NCI-H446 (cell line): ENCODE results near the gene GPAT2.
"Not testable (repeated sequence)": the region's sequence is repeated elsewhere in the genome, so short reads cannot be mapped to it uniquely, and the experiment has no call there.

Experiments
- DNase-seq, 2 experiments: peaks; one replicate each; lab custom pipeline; 2025; lab: John Stamatoyannopoulos, UW

GPAT2 gene

DNA sequence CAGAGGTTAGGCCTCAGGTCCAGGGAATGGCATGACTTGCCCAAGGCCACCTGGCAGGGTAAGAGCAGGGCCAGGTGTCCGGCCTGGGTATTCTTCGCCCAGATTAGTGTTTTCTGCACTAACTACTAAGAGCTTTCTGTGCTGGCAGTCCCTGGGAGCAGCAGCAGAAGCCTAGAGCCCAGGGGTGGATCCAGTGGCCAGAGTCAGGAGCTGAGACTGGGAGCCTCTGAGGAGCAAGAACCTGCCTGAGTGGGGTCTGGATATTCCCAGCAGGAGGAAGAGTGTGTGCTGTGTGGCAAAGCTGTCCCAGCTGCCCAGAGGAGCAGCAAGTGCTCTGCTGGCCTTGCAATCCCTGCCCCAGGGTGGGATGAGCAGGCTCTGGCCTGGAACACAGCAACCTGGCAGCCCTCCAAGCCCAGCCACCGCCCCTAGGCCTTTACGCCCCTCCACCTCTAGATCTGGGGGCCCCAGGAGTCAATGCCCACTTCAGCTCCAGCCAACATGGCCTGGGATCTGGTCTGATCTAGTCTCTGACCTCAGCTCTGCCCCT, 30.7 kb upstream of the GPAT2 start:
- DNase-seq = no peak

DNA sequence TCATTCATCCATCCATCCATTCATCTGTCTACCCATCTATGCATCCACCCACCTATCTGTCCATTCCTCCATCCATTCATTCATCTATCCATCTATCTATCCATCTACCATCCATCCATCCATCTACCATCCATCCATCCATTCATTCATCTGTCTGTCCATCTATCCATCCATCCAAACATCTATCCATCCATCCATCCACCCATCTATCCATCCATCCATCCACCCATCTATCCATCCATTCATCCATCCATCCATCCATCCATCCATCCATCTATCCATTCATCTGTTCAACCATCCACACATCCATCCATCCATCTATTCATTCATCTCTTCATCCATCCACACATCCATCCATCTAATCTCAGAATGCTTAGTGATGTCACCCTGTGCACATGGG, 30.0 kb upstream of the GPAT2 start:
- not testable (repeated sequence) for DNase-seq

DNA sequence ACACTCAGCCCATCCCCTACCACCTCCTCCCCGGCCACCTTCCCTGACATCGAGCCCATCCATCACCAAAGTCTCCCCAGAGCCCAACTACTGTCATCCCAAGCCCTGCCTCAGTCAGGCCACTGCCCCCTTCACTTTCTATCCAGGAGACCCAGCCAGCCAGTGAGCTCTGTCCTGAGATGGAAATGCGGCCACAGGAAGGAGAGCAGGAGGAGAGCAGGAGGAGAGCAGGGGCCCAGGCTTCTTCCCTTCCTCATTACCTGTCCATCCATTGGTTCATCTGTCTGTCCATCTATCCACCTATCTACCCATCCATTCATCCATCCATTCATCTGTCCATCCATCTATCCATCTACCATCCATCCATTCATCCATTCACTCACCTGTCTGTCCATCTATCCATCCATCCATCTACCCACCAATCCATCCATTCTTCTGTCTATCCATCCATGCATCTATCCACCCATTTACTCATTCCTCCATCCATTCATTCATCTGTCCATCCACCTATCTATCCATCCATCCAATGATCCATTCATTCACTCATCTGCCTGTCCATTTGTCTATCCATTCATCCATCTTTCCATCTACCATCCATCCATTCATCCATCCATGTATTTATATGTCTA, 29.4 kb upstream of the GPAT2 start:
- not testable (repeated sequence) for DNase-seq

DNA sequence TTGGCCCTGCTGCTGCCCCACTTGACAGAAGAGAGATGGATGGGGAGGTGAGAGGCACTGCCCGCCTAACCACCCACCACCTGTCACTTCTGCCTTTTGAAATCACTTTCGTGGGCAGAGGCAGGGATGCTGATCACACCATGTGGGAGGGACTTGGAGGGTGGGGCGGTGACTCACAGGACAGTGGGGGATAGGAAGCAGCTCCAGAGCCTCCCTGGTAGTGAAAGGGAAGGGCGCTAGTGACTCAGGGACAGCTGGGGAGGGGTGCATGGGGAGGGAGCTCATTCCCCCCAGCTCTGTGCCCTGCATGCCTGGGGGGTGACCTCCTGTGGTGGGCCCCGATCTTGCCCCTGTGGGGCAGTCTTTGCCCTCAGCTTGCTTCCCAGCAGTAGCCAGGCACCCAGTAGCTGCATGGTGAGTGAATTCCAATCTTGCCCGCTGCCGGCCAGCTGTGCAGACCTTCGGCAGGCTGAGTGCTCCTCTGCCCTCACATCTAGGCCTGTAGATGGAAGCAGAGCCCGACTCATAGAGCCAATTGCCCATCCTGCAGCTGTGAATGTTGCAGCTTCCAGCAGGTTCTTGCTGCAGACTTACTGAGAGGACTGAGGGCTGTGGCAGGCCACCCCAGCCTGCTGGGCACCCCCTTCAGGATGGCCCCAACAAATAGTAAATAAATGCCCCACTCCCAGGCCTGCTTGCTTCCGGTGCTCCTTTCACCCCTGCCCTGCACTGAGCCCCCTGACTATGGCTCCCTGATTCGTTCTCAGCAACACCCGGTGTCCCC, 28.6 kb upstream of the GPAT2 start:
- DNase-seq = not testable (repeated sequence)

DNA sequence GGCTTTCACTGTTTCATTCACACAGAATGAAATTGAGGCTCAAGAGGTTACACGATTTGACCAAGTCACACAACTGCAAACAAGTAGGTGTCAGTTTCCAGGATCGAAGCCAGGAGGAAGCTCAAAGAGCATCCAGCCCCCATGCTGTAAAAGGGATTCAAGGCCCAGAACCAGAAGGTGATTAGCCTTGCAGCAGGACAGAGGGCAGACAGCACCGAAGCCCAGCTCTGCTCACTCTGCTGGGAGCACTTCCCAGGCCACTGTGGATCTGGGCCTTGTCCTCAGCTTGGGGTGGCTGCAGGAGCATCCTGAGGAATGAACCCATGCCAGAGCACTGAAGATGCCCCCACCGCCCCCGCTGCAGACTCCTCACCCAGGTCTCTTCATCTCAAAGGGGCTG, 27.8 kb upstream of the GPAT2 start:
- not testable (repeated sequence) for DNase-seq

DNA sequence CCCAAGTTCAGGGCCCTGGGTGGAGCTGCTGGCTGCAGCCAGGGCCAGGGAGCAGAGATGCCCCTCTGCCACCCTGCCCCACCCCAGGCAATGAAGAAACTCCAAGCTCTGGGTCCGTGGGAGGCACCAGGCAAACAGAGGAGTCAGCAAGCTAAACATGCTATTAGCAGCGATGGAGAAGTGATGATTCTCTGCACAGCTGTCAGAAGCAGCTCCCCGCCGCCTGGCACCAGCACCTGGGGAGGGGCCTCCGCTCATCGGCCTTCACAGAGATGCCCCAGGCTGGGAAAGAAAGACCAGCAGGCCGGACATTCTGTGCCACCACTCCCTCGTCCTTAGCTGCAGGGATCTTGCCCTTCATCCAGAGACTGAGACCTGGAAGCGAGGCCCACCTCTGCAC, 27.2 kb upstream of the GPAT2 start:
- not testable (repeated sequence) for DNase-seq

DNA sequence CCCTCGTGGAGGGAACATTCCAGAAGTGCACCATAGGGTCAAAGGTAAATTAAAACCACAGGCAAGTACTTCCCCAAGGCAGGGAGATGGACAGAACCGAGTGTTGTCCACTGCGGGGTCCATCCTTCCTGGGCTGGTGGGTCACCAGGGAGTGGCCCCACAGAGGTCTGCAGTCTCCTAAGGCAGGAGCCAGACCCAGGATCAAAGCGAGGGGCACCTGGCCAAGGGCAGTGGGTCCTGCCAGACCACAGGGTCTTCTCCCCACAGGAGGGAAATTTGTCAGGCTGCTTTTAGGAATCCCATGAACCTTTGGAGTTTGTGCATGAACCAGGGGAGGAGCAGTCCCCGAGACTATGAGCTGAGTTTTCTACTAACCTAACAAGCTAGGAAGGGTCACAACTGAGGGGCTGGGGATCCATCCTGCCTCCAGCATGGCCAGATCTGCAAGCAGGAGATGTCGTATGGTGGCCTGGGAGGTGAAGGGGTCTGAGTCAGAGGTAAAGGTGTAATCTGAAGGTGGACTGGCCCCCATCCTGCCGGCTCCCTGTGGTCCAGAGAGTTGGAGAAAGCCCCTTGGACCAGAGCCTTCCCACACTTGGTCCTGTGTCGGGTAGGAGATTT, 26.6 kb upstream of the GPAT2 start:
- DNase-seq = not testable (repeated sequence)

DNA sequence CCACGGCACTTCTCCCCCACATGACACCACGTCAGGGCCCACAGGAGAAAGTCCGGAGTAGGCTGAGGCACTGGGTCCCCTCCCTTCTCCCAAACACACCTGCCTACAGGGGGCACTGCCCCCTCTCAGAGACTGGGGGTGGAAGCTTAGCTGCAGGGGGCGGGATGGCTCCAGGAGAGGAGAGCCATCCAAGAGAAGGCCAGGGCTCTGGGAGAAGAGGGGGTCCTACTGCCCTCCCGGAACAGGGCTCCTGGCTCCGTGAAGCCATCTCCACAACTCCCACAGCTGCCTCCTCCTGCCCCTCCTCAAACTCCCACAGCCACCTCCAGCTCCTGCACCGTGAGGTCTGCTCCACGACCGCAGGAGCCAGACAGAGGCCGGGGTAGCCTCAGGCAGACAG, 25.6 kb upstream of the GPAT2 start:
- DNase-seq = not testable (repeated sequence)

DNA sequence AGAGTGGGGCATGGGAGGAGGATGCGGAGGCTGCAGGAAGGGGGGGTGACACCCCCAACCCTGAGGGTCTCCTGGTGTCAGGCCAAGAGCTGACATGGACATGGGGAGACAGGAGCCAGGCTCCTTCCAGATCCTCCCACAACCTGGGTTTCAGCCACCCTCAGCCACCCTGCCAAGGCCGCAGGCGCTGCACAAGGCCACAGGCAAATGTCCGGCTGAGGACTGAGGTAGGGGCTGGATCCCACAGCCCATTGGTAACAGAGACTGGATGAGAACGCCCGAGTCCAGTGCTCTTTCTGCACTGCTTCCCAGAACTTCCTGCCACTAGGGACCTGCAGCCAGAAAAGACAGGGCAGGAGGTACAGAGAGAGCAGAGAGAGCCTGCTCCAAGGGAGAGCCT, 24.7 kb upstream of the GPAT2 start:
- DNase-seq = not testable (repeated sequence)

DNA sequence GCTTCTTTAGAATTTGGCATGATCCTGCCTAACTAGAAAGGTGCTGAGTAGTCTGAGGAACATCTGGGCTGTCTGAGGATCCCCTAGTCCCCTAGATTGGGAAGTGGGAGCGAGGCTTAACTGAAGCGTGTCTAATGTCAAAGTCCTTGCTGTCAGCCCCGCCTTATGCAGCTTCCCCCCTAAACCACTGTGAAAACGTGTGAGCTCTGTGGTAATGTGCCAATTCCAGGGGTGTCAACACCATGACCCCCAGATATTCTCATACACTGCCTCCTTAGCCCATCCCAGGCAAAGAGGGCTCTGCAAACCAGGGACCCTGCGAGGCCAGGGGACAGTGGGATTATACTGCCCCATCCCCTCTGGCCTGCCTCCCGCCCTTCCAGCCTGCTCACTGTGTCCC, 21.1 kb upstream of the GPAT2 start:
- DNase-seq = not testable (repeated sequence)

DNA sequence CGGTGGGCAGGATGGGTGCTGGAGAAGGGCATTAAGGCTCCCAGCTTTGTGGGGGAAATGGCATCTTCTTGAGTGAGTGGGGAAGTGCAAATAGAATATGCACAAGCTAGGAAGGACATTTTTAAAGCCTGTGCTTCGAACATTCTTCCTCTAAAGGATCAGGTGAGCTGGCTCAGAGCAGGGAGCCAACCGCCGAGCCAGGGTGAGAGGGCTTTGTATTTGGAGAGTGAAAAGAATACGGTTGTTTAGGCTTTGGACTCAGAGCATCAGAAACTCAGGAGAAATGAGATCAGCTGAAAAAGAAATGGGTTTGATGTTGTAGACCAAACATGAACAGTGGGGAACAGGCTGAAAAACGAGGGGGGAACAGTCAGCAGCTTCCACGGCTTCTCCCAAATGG, 19.8 kb upstream of the GPAT2 start:
- DNase-seq = not testable (repeated sequence)

DNA sequence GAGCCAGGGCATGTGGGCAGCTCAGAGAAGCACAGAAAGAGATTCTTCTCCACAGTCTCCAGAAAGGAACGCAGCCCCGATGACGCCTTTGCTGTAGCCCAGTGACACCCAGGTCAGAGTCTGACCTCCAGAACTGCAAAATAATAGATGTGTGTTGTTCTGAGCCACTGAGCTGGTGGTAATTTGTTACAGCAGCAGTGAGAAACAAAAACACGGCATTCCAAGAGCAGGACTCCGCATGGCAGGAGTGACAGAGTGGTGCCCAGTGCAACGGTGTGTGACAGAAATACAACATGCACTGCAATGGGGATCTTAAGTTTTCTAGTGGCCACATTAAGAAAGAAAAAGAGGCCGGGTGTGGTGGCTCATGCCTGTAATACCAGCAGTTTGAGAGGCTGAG, 18.7 kb upstream of the GPAT2 start:
- not testable (repeated sequence) for DNase-seq

DNA sequence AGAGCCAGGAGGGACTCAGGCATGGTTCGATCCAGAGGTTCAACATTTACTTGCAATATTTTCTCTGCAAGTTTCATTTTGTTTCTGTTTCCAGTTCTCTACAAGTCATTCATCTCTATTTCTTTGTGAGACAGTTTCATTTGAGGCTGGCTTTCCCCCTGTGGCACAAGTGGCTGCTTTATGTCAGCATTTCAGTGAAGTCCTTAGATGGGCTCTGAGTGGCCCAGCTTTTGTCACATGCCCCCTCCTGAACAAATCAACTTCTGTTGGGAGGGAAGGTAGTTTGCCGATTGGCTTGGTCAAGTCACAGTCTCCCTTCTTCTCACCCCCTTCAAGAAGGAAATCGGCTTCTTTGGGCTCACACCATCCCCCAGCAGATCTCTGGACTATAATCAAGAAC, 17.9 kb upstream of the GPAT2 start:
- not testable (repeated sequence) for DNase-seq

DNA sequence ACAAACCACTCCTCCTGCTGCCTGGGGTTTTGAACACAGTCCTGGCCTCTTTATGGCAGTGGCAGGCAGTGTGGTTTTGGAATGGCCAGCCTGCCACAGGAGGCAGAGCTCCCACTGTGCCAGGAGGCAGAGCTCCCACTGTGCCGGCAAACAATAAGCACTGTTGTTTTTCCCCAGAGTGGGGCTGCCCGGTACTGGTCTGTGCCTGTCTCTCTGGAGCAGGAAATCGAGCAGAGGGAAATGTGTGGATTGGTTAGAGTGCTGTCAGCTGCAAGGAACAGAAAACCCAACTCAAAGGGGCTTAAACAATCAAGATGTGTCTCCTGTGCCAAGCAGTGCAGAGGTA, 15.2 kb upstream of the GPAT2 start:
- not testable (repeated sequence) for DNase-seq

DNA sequence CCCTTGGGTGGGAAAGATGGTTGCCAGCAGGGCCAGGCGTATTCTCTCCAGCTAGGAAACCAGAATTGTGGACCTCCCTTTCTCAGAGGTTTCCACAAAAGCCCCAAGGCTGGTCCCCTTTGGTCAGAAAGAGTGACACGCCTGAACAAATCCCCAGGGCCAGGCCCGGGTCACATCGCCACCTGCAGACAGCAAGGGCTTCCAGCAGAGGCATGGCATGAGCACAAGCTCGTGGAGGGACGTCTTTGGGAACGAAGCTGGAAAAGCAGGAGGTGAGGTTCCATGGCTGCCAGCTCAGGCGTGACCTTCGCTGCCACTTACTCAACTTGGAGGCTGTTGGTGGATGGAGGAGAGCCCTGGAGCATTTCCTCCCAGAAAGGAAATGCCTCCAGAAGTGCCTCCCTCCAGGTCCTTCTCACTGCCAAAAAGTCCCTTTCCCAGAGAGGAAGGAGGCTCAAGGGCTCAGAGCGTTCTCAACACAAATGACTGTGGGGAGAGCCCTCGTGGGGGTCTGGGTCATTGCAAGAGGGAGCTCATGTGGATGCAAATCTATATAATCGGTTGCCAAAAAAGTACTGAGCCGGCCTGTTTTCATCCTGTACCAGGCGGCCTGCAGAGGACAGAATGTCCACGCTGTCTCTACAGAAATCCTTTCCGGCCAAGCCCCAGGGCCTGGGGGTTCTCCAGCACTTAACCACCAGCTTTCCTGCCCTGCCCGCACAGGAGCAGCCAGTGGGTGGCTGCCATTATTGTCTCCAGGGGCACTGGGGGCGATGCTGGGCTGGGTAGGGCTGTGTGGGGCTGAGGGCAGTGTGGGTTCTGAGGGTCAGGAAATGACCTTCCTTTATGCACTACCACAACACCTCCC, 14.6 kb upstream of the GPAT2 start:
- DNase-seq = not testable (repeated sequence)

DNA sequence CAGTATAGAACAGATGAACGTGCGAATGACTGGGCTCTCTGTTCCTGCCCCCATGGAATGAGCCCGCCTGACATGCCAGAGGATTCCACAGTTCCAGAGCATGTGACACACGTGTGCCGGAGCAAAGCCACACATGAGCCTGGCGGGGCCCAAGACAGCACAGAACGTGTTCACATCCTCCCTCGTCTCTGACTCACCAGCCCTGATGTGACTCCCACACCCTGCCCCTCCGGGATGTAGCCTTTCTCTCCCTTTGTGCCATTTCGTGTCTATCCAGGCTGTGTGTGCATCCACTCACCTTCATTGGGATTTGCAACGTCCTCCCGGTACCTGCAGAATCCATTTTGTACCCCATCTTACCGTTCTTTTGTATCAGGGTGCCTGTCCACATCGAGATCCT, 838 bp upstream of the GPAT2 start:
- not testable (repeated sequence) for DNase-seq

DNA sequence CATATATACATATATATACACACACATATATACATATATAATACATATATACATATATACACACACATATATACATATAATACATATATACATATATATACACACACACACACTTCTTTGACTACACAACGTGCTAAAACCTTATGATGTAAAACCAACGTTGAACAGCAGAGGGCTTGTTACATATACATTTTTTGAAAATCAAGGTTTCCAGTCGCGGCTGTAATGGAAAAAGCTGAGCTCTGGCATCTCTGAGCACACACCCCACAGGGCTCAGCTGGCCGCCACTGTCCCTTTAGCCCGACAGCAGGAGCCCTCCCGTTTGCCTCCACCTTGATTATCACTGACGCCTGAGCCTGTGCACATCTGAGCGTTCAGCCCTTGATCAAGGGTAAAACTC, 719 bp downstream of the GPAT2 start:
- DNase-seq = not testable (repeated sequence)

DNA sequence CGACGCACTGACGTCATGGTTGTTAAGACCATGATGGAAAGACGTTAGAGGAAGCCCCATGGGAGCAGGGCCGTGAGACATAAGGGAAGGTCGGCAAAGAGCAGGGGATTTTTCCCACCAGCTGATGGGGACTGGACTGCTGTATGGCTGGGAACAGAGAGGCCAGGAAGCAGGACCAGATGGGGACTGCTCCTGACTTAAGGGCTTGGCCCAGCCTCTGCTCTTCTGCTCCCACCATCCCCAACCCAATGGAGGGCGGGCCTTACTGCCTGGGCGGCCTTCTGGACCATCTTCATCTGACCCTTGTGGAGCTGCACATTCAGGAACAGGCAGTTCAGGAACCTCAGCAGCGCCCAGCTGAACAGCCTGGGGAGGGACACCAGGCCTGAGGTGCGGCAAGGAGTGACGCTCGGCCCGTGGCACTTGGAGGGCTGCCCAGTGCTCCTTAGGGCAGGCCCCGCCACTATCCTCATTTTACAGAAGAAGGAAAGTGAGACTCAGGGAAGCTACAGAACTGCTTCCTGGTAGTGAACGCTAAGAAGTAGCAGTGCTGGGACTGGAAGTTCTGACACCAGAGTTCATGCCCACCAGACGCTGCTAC, 6.9 kb downstream of the GPAT2 start:
- DNase-seq = not testable (repeated sequence)

DNA sequence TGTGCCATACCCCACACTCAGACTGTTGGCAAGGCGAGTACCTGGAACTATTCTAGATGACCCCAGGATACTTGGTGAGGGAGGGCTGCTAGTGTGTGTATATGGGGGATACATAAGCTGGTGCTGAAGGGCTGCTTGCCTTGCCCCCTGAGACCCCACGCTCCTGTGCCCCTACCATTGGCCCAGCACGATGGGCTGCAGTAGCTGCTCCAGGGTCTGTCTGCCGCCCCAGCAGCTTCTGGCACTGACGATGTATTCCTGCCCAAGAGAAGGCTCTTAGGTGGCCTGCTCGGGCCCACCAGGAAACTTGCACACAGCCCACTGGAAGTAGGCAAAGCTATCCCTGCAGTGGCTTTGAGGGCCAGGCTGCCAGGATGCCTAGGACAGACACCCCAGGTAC, 9.0 kb downstream of the GPAT2 start:
- DNase-seq = not testable (repeated sequence)

DNA sequence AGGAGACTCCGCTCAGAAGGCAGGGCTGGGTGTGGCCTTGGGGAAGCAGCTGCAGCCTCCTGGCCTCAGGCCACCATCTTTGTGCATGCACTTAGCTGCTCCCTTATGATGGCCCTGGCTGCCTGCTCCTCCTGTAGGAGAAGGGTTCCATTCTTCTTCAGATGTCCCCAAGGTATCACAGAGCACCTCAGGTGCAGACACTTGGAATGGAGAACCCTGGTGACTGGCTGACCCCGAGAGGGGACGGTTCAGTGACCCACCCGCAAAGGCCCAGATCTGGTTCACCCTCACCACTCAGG, 9.6 kb downstream of the GPAT2 start:
- DNase-seq = no peak

DNA sequence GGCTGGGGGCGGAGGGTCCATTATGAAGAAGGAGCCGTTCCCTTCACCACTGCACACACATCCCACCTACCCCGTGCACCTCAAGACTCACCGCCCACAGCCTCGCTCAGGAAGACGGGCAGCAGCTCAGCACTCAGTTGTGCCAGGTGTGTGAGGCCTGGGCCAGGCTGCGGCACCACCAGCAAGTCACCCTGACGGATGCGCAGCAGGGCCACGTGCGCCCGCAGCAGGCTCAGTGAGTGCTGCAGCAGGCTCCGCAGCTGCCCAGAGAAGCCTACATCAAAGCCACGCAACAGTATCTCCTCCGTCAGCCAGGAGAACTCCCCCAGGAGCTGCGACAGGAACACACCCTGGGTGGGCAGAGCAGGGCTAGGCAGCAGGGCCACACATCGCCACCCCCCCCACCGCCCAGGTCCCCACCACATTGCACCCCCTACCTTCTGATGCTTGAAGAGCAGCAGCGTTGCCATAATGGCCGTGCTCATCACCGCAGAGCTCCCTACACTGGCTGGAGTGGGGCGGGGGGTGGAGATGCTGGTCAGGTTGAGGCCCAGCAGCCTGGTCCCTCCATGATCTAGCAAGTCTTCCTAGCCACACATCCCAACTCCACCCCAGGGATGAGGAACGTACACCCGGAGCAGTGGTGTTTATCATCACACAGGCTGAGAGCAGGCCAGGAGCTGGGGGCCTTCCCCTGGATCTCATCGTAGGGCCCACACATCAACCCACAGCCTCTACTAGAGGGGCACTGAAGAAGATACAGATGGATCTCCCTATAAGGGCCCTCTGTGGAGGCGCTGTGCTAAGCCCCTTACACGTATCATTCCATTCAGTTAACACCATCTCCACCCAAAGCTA, 10.2 kb downstream of the GPAT2 start:
- DNase-seq = no peak
